ENCODE data around the gene CDS2. TPM values are rescaled to one million over a fixed set of nuclear protein-coding genes. Genes with fewer than 3 reads are reported as not detected.

Gene CDS2
- total and polyA plus RNA-seq, 2 experiments from 2014 or later = 16.8 to 40.8 TPM

DNA sequence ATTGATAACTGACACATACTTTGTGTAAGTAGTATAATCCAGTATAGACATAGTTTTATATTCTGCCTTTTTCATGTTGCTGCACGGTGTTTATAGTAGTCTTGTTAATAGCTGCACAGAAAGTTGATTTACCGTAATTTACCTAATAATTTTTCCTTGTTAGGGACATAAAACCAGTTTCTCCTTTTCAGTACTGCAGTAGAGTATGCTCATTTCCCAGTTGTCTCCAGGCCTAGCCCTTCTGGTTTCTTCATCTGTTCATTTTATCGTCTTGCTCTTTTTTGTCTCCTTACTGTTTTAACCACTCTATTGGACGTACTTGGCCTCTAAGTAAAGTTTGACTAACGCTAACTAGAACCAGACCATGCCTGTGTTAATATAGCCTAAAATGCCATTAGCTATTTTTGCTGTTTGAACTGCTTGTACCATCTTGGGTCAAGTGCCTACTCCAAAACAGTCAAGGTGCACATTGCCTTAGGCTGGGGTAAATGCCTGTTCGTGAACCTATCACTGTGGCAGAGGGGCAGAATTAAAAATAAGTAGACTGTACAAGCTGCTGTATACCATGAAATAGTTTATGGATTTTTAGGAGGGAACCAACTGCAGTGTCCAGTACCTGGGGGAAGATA, 34.8 kb downstream of the CDS2 start:
- H3K9me3 Mint-ChIP-seq = no peaks in the 10 kb centered on the region
- peaks cover 74% of the 10 kb centered on the region for H3K79me2 ChIP-seq (replicated peaks; ENCODE audit: insufficient read depth)

More for the DNA sequence above, 34.8 kb downstream of the CDS2 start:
- Histone ChIP-seq H3K27me3 (ENCODE audit: insufficient read depth) (no peaks in the 10 kb centered on the region), H3K4me3 (no peak overlapping the region), H3F3A (replicated peaks; ENCODE audit: low read depth) (no peaks in the 10 kb centered on the region), H3K4me2 (no peak overlapping the region), H4K20me1 (replicated peaks; ENCODE audit: insufficient read depth) (peaks cover 2% of the 10 kb centered on the region; the same call in 1 of the 2 replicates), H3K36me3 (ENCODE audit: insufficient read depth) (no peaks in the 10 kb centered on the region), H3K9me2 (ENCODE audit: insufficient read depth) (no peaks in the 10 kb centered on the region), H3K27ac (ENCODE audit: low read depth) (no peak overlapping the region), H3K4me1 (ENCODE audit: insufficient read depth) (peaks cover 29% of the 10 kb centered on the region; the same call in 1 of the 2 replicates), H2AFZ (no peak overlapping the region)
- no peak for TF ChIP-seq CREB1 (CRISPR knock-in tag; IDR thresholded peaks at IDR 0.05; ENCODE audit: low read depth)
- no peak for TF ChIP-seq POLR2AphosphoS5 (IDR thresholded peaks at IDR 0.05; ENCODE audit: low read depth)
- TF ChIP-seq STAT1 (IDR thresholded peaks at IDR 0.05; ENCODE audit: unreplicated experiment) = no peak
- TF ChIP-seq, protein P1, sequence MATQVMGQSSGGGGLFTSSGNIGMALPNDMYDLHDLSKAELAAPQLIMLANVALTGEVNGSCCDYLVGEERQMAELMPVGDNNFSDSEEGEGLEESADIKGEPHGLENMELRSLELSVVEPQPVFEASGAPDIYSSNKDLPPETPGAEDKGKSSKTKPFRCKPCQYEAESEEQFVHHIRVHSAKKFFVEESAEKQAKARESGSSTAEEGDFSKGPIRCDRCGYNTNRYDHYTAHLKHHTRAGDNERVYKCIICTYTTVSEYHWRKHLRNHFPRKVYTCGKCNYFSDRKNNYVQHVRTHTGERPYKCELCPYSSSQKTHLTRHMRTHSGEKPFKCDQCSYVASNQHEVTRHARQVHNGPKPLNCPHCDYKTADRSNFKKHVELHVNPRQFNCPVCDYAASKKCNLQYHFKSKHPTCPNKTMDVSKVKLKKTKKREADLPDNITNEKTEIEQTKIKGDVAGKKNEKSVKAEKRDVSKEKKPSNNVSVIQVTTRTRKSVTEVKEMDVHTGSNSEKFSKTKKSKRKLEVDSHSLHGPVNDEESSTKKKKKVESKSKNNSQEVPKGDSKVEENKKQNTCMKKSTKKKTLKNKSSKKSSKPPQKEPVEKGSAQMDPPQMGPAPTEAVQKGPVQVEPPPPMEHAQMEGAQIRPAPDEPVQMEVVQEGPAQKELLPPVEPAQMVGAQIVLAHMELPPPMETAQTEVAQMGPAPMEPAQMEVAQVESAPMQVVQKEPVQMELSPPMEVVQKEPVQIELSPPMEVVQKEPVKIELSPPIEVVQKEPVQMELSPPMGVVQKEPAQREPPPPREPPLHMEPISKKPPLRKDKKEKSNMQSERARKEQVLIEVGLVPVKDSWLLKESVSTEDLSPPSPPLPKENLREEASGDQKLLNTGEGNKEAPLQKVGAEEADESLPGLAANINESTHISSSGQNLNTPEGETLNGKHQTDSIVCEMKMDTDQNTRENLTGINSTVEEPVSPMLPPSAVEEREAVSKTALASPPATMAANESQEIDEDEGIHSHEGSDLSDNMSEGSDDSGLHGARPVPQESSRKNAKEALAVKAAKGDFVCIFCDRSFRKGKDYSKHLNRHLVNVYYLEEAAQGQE (IDR thresholded peaks at IDR 0.05; ENCODE audit: unreplicated experiment) = no peak
- TF ChIP-seq, protein P2, sequence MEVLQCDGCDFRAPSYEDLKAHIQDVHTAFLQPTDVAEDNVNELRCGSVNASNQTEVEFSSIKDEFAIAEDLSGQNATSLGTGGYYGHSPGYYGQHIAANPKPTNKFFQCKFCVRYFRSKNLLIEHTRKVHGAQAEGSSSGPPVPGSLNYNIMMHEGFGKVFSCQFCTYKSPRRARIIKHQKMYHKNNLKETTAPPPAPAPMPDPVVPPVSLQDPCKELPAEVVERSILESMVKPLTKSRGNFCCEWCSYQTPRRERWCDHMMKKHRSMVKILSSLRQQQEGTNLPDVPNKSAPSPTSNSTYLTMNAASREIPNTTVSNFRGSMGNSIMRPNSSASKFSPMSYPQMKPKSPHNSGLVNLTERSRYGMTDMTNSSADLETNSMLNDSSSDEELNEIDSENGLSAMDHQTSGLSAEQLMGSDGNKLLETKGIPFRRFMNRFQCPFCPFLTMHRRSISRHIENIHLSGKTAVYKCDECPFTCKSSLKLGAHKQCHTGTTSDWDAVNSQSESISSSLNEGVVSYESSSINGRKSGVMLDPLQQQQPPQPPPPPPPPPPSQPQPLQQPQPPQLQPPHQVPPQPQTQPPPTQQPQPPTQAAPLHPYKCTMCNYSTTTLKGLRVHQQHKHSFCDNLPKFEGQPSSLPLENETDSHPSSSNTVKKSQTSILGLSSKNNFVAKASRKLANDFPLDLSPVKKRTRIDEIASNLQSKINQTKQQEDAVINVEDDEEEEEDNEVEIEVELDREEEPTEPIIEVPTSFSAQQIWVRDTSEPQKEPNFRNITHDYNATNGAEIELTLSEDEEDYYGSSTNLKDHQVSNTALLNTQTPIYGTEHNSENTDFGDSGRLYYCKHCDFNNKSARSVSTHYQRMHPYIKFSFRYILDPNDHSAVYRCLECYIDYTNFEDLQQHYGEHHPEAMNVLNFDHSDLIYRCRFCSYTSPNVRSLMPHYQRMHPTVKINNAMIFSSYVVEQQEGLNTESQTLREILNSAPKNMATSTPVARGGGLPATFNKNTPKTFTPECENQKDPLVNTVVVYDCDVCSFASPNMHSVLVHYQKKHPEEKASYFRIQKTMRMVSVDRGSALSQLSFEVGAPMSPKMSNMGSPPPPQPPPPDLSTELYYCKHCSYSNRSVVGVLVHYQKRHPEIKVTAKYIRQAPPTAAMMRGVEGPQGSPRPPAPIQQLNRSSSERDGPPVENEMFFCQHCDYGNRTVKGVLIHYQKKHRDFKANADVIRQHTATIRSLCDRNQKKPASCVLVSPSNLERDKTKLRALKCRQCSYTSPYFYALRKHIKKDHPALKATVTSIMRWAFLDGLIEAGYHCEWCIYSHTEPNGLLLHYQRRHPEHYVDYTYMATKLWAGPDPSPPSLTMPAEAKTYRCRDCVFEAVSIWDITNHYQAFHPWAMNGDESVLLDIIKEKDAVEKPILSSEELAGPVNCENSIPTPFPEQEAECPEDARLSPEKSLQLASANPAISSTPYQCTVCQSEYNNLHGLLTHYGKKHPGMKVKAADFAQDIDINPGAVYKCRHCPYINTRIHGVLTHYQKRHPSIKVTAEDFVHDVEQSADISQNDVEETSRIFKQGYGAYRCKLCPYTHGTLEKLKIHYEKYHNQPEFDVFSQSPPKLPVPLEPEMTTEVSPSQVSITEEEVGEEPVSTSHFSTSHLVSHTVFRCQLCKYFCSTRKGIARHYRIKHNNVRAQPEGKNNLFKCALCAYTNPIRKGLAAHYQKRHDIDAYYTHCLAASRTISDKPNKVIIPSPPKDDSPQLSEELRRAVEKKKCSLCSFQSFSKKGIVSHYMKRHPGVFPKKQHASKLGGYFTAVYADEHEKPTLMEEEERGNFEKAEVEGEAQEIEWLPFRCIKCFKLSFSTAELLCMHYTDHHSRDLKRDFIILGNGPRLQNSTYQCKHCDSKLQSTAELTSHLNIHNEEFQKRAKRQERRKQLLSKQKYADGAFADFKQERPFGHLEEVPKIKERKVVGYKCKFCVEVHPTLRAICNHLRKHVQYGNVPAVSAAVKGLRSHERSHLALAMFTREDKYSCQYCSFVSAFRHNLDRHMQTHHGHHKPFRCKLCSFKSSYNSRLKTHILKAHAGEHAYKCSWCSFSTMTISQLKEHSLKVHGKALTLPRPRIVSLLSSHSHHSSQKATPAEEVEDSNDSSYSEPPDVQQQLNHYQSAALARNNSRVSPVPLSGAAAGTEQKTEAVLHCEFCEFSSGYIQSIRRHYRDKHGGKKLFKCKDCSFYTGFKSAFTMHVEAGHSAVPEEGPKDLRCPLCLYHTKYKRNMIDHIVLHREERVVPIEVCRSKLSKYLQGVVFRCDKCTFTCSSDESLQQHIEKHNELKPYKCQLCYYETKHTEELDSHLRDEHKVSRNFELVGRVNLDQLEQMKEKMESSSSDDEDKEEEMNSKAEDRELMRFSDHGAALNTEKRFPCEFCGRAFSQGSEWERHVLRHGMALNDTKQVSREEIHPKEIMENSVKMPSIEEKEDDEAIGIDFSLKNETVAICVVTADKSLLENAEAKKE (CRISPR knock-in tag; IDR thresholded peaks at IDR 0.05) = no peak
- TF ChIP-seq EZH2phosphoT487 (IDR thresholded peaks at IDR 0.05; ENCODE audit: unreplicated experiment) = no peak
- no peak for TF ChIP-seq NANOG (IDR thresholded peaks at IDR 0.05; ENCODE audit: borderline replicate concordance)
- TF ChIP-seq, protein P3, sequence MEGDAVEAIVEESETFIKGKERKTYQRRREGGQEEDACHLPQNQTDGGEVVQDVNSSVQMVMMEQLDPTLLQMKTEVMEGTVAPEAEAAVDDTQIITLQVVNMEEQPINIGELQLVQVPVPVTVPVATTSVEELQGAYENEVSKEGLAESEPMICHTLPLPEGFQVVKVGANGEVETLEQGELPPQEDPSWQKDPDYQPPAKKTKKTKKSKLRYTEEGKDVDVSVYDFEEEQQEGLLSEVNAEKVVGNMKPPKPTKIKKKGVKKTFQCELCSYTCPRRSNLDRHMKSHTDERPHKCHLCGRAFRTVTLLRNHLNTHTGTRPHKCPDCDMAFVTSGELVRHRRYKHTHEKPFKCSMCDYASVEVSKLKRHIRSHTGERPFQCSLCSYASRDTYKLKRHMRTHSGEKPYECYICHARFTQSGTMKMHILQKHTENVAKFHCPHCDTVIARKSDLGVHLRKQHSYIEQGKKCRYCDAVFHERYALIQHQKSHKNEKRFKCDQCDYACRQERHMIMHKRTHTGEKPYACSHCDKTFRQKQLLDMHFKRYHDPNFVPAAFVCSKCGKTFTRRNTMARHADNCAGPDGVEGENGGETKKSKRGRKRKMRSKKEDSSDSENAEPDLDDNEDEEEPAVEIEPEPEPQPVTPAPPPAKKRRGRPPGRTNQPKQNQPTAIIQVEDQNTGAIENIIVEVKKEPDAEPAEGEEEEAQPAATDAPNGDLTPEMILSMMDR (conservative IDR thresholded peaks at IDR 0.05; ENCODE audit: low read depth in 2 of 2) = no peak
- TF ChIP-seq JUNB (IDR thresholded peaks at IDR 0.05; ENCODE audit: unreplicated experiment) = no peak
- TF ChIP-seq ZNF331 (CRISPR knock-in tag; IDR thresholded peaks at IDR 0.05; ENCODE audit: low read depth) = no peak
- no peak for TF ChIP-seq EZH2 (IDR thresholded peaks at IDR 0.05; ENCODE audit: low read depth, unreplicated experiment)
- no peak for TF ChIP-seq ZNF114 (CRISPR knock-in tag; IDR thresholded peaks at IDR 0.05)
- TF ChIP-seq, protein P4, sequence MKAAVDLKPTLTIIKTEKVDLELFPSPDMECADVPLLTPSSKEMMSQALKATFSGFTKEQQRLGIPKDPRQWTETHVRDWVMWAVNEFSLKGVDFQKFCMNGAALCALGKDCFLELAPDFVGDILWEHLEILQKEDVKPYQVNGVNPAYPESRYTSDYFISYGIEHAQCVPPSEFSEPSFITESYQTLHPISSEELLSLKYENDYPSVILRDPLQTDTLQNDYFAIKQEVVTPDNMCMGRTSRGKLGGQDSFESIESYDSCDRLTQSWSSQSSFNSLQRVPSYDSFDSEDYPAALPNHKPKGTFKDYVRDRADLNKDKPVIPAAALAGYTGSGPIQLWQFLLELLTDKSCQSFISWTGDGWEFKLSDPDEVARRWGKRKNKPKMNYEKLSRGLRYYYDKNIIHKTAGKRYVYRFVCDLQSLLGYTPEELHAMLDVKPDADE (IDR thresholded peaks at IDR 0.05) = no peak
- DNase-seq (ENCODE audit: low spot score) = no peak
- H3K27me3 Mint-ChIP-seq (ENCODE audit: insufficient read depth, low read depth, poor library complexity) = peaks cover 5% of the 10 kb centered on the region
- H3K4me1 Mint-ChIP-seq = peaks cover 28% of the 10 kb centered on the region
- no peak for ATAC-seq
- H3K27ac Mint-ChIP-seq = no peak overlapping the region
- no peak overlapping the region for H3K4me3 Mint-ChIP-seq
- H3K36me3 Mint-ChIP-seq (ENCODE audit: low read depth) = no peaks in the 10 kb centered on the region; the same call in 2 of the 3 replicates
